HepG2 (cell line): Measurements from ENCODE around the gene PRKCZ. TPM values are rescaled to one million over a fixed set of nuclear protein-coding genes. Genes with fewer than 3 reads are reported as not detected.
A peak's percentile ranks its signal among the peaks of the same experiment; 100 is the strongest.

Experiments
- AHR ChIP-seq: IDR thresholded peaks from 2 replicates; pipeline ENCODE4 v1.6.1; 2018; ENCODE audit warnings: missing genetic modification reagents, missing compliant biosample characterization
- BRD4 ChIP-seq: sonication (generic); formaldehyde crosslinking; IDR thresholded peaks from 2 replicates; pipeline ENCODE4 v1.4.0; 2020; ENCODE audit warnings: missing genetic modification reagents
- FOXC1 ChIP-seq: sonication (generic); formaldehyde crosslinking; IDR thresholded peaks from 2 replicates; pipeline ENCODE4 v1.8.0; 2022; ENCODE audit warnings: mild to moderate bottlenecking, missing genetic modification reagents, borderline replicate concordance
- HMG20B ChIP-seq: conservative IDR thresholded peaks from 2 replicates; pipeline ENCODE4 v1.6.1; 2016; ENCODE audit warnings: missing genetic modification reagents, missing compliant biosample characterization
- HNRNPK ChIP-seq: fragments of 200-400 bp; formaldehyde crosslinking; IDR thresholded peaks from 2 replicates; pipeline ENCODE4 v1.6.1; 2018; ENCODE audit warnings: low read length, low read depth, moderate library complexity, mild to moderate bottlenecking; ENCODE audit not compliant: poor library complexity, severe bottlenecking
- HOXD1 ChIP-seq: sonication (generic); formaldehyde crosslinking; IDR thresholded peaks from 2 replicates; pipeline ENCODE4 v1.5.0; 2020; ENCODE audit warnings: missing genetic modification reagents
- JUNB ChIP-seq: sonication (generic); formaldehyde crosslinking; IDR thresholded peaks from 2 replicates; pipeline ENCODE4 v1.8.0; 2022; ENCODE audit warnings: missing genetic modification reagents, mild to moderate bottlenecking, borderline replicate concordance
- KIAA2018 ChIP-seq: sonication (generic); formaldehyde crosslinking; IDR thresholded peaks from 2 replicates; pipeline ENCODE4 v1.5.0; 2020; ENCODE audit warnings: mild to moderate bottlenecking, missing genetic modification reagents, borderline replicate concordance
- MIER2 ChIP-seq: IDR thresholded peaks from 2 replicates; pipeline ENCODE4 v1.6.1; 2016; ENCODE audit warnings: missing biosample characterization, missing genetic modification reagents
- MTF2 ChIP-seq: sonication (generic); formaldehyde crosslinking; IDR thresholded peaks from 2 replicates; pipeline ENCODE4 v1.5.0; 2020; ENCODE audit warnings: missing genetic modification reagents, borderline replicate concordance
- NR3C1 ChIP-seq: sonication (generic); formaldehyde crosslinking; IDR thresholded peaks from 2 replicates; pipeline ENCODE4 v1.4.0; 2020; ENCODE audit warnings: missing genetic modification reagents
- RBFOX2 ChIP-seq: fragments of 200-400 bp; formaldehyde crosslinking; IDR thresholded peaks from 2 replicates; pipeline ENCODE4 v1.6.1; 2017; ENCODE audit warnings: low read depth, mild to moderate bottlenecking, low read length
- STAT5B ChIP-seq: sonication (generic); formaldehyde crosslinking; IDR thresholded peaks from 2 replicates; pipeline ENCODE4 v1.4.0; 2020; ENCODE audit warnings: missing genetic modification reagents
- TBP ChIP-seq: sonication (generic); formaldehyde crosslinking; IDR thresholded peaks from 2 replicates; pipeline ENCODE4 v1.5.0; 2020; ENCODE audit warnings: missing genetic modification reagents
- ZNF510 ChIP-seq: sonication (generic); formaldehyde crosslinking; IDR thresholded peaks from 2 replicates; pipeline ENCODE4 v1.4.0; 2020; ENCODE audit warnings: low read depth, mild to moderate bottlenecking, missing genetic modification reagents
- ZNF547 ChIP-seq: sonication (generic); formaldehyde crosslinking; IDR thresholded peaks from 2 replicates; pipeline ENCODE4 v1.5.1; 2020; ENCODE audit warnings: mild to moderate bottlenecking, missing genetic modification reagents
- ZNF652 ChIP-seq: IDR thresholded peaks from 2 replicates; pipeline ENCODE4 v1.6.1; 2016; ENCODE audit warnings: low read depth, borderline replicate concordance
- polyA plus RNA-seq, 8 experiments: library from polyadenylated mRNA; depleted of rRNA in 3 of 8; stranded (reverse) in 7 of 8; unstranded in 1 of 8; fragments of >200 nt; fragmentation: Illumina TruSeq in 4 of 8; extraction: Trizol in 4 of 8; gene quantifications; 2 replicates each; pipeline versions ENCODE4 v1.2.1 to v1.2.3, GENCODE V29; 2011 to 2016; ENCODE audit warnings: low read depth in 4 of 8, missing spikeins in 1 of 8, mixed read lengths in 1 of 8; ENCODE audit not compliant: insufficient read depth in 1 of 8
- total RNA-seq, 5 experiments: library from RNA; depleted of rRNA; stranded (reverse); fragments of >200 nt; fragmentation: Illumina TruSeq; extraction: Trizol; gene quantifications; 2 replicates each; pipeline ENCODE4 v1.2.3, GENCODE V29; 2016; ENCODE audit warnings: low read depth in 1 of 5
- TF ChIP-seq, protein P1 (sequence below): sonication (generic); formaldehyde crosslinking; IDR thresholded peaks from 2 replicates; pipeline ENCODE4 v1.4.0; 2020; ENCODE audit warnings: missing genetic modification reagents, low read depth, mild to moderate bottlenecking, borderline replicate concordance
- TF ChIP-seq, protein P2 (sequence below): sonication (generic); IDR thresholded peaks from 2 replicates; pipeline ENCODE4 v1.6.1; 2016; ENCODE audit warnings: low read depth, borderline replicate concordance
- TF ChIP-seq, protein P3 (sequence below): sonication (generic); formaldehyde crosslinking; IDR thresholded peaks from 2 replicates; pipeline ENCODE4 v1.8.0; 2022; ENCODE audit warnings: mild to moderate bottlenecking, missing genetic modification reagents, moderate library complexity

The PRKCZ gene
- total and polyA plus RNA-seq, 2 of the 13 experiments (the other 11 are each of a cell fraction or from before 2014, with no cell fraction given), result 34.7 to 85.2 TPM

DNA sequence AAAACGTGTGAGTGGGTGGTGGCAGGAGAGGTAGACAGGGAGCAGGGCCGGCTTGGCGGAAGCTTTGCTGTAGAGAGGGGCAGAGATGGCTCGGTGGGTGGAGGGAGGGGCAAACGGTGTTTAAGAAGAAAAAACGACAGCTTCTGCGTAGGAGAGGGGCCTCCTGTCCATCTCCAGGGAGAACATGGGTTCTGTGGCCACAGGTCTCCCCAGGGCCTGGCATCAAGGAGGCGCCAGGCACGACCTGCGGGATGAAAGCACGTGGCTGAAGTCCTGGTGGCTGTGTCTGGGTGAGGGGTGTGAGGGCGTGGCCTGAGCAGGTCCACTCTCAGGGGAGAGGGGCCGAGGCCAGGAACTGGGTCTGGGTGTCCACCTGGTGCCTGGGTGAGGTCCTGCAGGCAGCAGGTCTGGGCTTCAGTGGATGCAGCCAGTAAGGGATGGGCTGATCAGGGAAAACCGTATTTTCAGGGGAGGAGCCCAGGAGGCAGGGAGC, 940 bp upstream of the PRKCZ start (continued):
- TF ChIP-seq, protein P1, sequence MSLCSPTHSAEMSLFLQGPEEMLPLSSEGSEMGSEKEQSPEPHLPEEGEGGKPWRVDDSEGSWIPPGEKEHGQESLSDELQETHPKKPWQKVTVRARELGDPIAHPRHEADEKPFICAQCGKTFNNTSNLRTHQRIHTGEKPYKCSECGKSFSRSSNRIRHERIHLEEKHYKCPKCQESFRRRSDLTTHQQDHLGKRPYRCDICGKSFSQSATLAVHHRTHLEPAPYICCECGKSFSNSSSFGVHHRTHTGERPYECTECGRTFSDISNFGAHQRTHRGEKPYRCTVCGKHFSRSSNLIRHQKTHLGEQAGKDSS, result no peak; the same call in 1 of the 2 replicates
- TF ChIP-seq NR3C1 (no peak), HNRNPK (no peak), HOXD1 (CRISPR knock-in tag) (no peak; the same call in 1 of the 2 replicates), TBP (no peak), MIER2 (no peak), KIAA2018 (CRISPR knock-in tag) (no peak), STAT5B (0 out of 2 replicates have a peak, but pooled peaks have one; percentile 69), JUNB (no peak), ZNF652 (CRISPR knock-in tag) (no peak), RBFOX2 (no peak), BRD4 (no peak), ZNF510 (CRISPR knock-in tag) (no peak), MTF2 (CRISPR knock-in tag) (peak; percentile 81; the same call in 1 of the 2 replicates), AHR (CRISPR knock-in tag) (peak; percentile 60; the same call in 1 of the 2 replicates), ZNF547 (peak; percentile 12; the same call in 1 of the 2 replicates), HMG20B (CRISPR knock-in tag) (0 out of 2 replicates have a peak, but pooled peaks have one; percentile 14), FOXC1 (CRISPR knock-in tag) (peak; percentile 40; the same call in 1 of the 2 replicates)
- TF ChIP-seq, protein P2, sequence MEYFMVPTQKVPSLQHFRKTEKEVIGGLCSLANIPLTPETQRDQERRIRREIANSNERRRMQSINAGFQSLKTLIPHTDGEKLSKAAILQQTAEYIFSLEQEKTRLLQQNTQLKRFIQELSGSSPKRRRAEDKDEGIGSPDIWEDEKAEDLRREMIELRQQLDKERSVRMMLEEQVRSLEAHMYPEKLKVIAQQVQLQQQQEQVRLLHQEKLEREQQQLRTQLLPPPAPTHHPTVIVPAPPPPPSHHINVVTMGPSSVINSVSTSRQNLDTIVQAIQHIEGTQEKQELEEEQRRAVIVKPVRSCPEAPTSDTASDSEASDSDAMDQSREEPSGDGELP, result peak; percentile 26; the same call in 1 of the 2 replicates
- TF ChIP-seq, protein P3, sequence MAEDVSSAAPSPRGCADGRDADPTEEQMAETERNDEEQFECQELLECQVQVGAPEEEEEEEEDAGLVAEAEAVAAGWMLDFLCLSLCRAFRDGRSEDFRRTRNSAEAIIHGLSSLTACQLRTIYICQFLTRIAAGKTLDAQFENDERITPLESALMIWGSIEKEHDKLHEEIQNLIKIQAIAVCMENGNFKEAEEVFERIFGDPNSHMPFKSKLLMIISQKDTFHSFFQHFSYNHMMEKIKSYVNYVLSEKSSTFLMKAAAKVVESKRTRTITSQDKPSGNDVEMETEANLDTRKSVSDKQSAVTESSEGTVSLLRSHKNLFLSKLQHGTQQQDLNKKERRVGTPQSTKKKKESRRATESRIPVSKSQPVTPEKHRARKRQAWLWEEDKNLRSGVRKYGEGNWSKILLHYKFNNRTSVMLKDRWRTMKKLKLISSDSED (CRISPR knock-in tag), result no peak
